IMR-90 (cell line): ENCODE data around the gene MACF1.
"Not testable (repeated sequence)": the region's sequence is repeated elsewhere in the genome, so short reads cannot be mapped to it uniquely, and the experiment has no call there.

Experiments used
- BHLHE40 ChIP-seq: fragments of 150-350 bp; IDR thresholded peaks from 2 replicates; pipeline ENCODE4 v1.6.1; 2016; ENCODE audit warnings: mild to moderate bottlenecking, low read depth, low read length
- CEBPB ChIP-seq: IDR thresholded peaks from 2 replicates; pipeline ENCODE4 v1.6.1; 2012; ENCODE audit warnings: low read depth, low read length, improper control_type of control experiment
- CHD1 ChIP-seq: IDR thresholded peaks from 2 replicates; pipeline ENCODE4 v1.6.1; 2012; ENCODE audit warnings: low read depth, low read length, improper control_type of control experiment
- CTCF ChIP-seq: conservative IDR thresholded peaks from 2 replicates; pipeline ENCODE4 v1.5.1; 2012; ENCODE audit warnings: mild to moderate bottlenecking, low read depth, low read length, improper control_type of control experiment
- MXI1 ChIP-seq: IDR thresholded peaks from 2 replicates; pipeline ENCODE4 v1.6.1; 2012; ENCODE audit warnings: low read depth, mild to moderate bottlenecking, low read length, moderate library complexity, borderline replicate concordance
- POLR2A ChIP-seq: IDR thresholded peaks from 2 replicates; pipeline ENCODE4 v1.6.1; 2012; ENCODE audit warnings: mild to moderate bottlenecking, low read depth, low read length
- RAD21 ChIP-seq: IDR thresholded peaks from 2 replicates; pipeline ENCODE4 v1.6.1; 2012; ENCODE audit warnings: low read length, improper control_type of control experiment
- RCOR1 ChIP-seq: IDR thresholded peaks from 2 replicates; pipeline ENCODE4 v1.6.1; 2012; ENCODE audit warnings: mild to moderate bottlenecking, low read length, improper control_type of control experiment; ENCODE audit not compliant: insufficient replicate concordance
- RFX5 ChIP-seq: IDR thresholded peaks from 2 replicates; pipeline ENCODE4 v1.8.0; 2012; ENCODE audit warnings: low read depth, mild to moderate bottlenecking, low read length, moderate library complexity
- SMC3 ChIP-seq: fragments of 150-350 bp; IDR thresholded peaks from 2 replicates; pipeline ENCODE4 v1.6.1; 2016; ENCODE audit warnings: low read depth, mild to moderate bottlenecking, antibody characterized with exemption, low read length, moderate library complexity

GRCh38 chr1:39492118-39493042, 287.9 kb downstream of the MACF1 start:
- TF ChIP-seq CTCF, SMC3, CHD1, POLR2A, MXI1, BHLHE40, CEBPB, RCOR1, RFX5, RAD21: not testable (repeated sequence)
